Measurements from ENCODE around the gene CYP3A7.

- no peak for TF ChIP-seq CTCF (conservative IDR thresholded peaks at IDR 0.05; ENCODE audit: low read length)
- TF ChIP-seq EZH2phosphoT487 (IDR thresholded peaks at IDR 0.05; ENCODE audit: borderline replicate concordance): no peak
Observed at GRCh38 chr7:99669782-99670181, 65.2 kb downstream of the CYP3A7 start.
